Measurements from ENCODE around the gene SDF2L1. TPM values are rescaled to one million over a fixed set of nuclear protein-coding genes. Genes with fewer than 3 reads are reported as not detected.
"Not testable (repeated sequence)": the region's sequence is repeated elsewhere in the genome, so short reads cannot be mapped to it uniquely, and the experiment has no call there.

The SDF2L1 gene
- total RNA-seq, 1 experiment from 2014 or later = 87.0 TPM

GRCh38 chr22:21673534-21674321 is 31.6 kb downstream of the SDF2L1 start:
- TF ChIP-seq CTCF (IDR thresholded peaks at IDR 0.05; ENCODE audit: unreplicated experiment) = no peak
- H3K27me3 Mint-ChIP-seq (ENCODE audit: unreplicated experiment) = no peaks in the 10 kb centered on the region
- DNase-seq = no peak
- intact Hi-C loops (cut with micrococcal nuclease; ENCODE audit: unreplicated experiment) = no loop called here
- peaks cover 29% of the 10 kb centered on the region for H3K36me3 Mint-ChIP-seq (ENCODE audit: insufficient read depth, unreplicated experiment)
- H3K27ac Mint-ChIP-seq (ENCODE audit: unreplicated experiment) = no peak overlapping the region
- CTCF ChIA-PET = no interaction called here
- H3K9me3 Mint-ChIP-seq (ENCODE audit: low read depth, unreplicated experiment) = no peaks in the 10 kb centered on the region
- no peak overlapping the region for H3K4me3 Mint-ChIP-seq (ENCODE audit: low read depth, unreplicated experiment)
- no TSS peak for BruUV-seq (replicated peaks)
- peaks cover 14% of the 10 kb centered on the region for H3K4me1 Mint-ChIP-seq (ENCODE audit: low read depth, unreplicated experiment)

DNA sequence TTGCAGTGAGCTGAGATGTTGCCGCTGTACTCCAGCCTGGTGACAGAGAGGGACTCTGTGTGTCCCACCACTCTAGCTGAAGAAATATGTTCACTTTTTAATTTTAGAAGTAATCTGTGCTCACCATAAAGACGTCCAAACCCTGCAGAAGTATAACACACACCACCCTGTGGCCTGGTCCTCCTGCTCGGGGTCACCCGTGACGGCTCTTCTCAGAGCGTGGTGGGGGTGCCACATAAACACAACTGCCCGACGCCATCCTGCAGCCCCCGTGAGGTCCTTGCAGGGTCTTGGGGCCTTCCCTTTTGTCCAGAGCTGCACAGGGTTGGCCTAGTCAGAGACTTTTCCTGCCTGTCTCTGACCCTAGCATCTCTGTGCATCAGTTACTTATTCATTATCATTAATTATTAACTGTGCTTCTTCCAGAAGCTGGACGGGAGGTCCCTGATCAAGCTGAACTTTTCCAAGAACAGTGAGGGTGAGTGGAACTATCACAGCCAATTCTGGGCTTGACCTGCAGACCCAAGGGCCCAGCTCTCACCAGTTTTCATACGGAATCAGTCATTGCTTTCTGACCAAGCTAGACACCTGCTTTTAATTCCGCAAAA is 32.6 kb downstream of the SDF2L1 start:
- no peaks in the 10 kb centered on the region for H3K9me3 Mint-ChIP-seq (ENCODE audit: low read depth, unreplicated experiment)
- H3K36me3 Mint-ChIP-seq (ENCODE audit: insufficient read depth, unreplicated experiment) = peaks cover 20% of the 10 kb centered on the region
- CTCF ChIA-PET = no interaction called here
- no peak for DNase-seq
- no TSS peak for BruUV-seq (replicated peaks)
- TF ChIP-seq CTCF (IDR thresholded peaks at IDR 0.05; ENCODE audit: unreplicated experiment) = no peak
- peaks cover 4% of the 10 kb centered on the region for H3K4me1 Mint-ChIP-seq (ENCODE audit: low read depth, unreplicated experiment)
- intact Hi-C loops (cut with micrococcal nuclease; ENCODE audit: unreplicated experiment) = no loop called here
- no peaks in the 10 kb centered on the region for H3K27me3 Mint-ChIP-seq (ENCODE audit: unreplicated experiment)
- H3K27ac Mint-ChIP-seq (ENCODE audit: unreplicated experiment) = no peak overlapping the region
- no peak overlapping the region for H3K4me3 Mint-ChIP-seq (ENCODE audit: low read depth, unreplicated experiment)

- peaks cover 33% of the 10 kb centered on the region for H3K36me3 Mint-ChIP-seq (ENCODE audit: insufficient read depth, unreplicated experiment)
- no peak for TF ChIP-seq CTCF (IDR thresholded peaks at IDR 0.05; ENCODE audit: unreplicated experiment)
- no peaks in the 10 kb centered on the region for H3K9me3 Mint-ChIP-seq (ENCODE audit: low read depth, unreplicated experiment)
- no peaks in the 10 kb centered on the region for H3K4me1 Mint-ChIP-seq (ENCODE audit: low read depth, unreplicated experiment)
- intact Hi-C loops (cut with micrococcal nuclease; ENCODE audit: unreplicated experiment) = no loop called here
- CTCF ChIA-PET = no interaction called here
- no peak for DNase-seq
- BruUV-seq (replicated peaks) = no TSS peak
- no peak overlapping the region for H3K4me3 Mint-ChIP-seq (ENCODE audit: low read depth, unreplicated experiment)
- H3K27ac Mint-ChIP-seq (ENCODE audit: unreplicated experiment) = no peak overlapping the region
- no peaks in the 10 kb centered on the region for H3K27me3 Mint-ChIP-seq (ENCODE audit: unreplicated experiment)
These were observed 35.7 kb downstream of the SDF2L1 start for GRCh38 chr22:21677606-21678443.

DNA sequence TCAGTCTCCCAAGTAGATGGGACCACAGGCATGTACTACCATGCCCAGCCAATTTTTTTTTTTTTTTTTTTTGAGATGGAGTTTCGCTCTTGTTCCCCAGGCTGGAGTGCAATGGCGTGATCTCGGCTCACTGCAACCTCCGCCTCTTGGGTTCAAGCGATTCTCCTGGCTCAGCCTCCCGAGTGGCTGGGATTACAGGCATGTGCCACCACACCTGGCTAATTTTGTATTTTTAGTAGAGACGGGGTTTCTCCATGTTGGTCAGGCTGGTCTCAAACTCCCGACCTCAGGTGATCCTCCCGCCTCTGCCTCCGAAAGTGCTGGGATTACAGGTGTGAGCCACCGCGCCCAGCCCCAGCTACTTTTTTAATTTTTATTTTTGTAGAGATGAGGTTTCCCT is 36.7 kb downstream of the SDF2L1 start:
- peaks cover 38% of the 10 kb centered on the region for H3K36me3 Mint-ChIP-seq (ENCODE audit: insufficient read depth, unreplicated experiment)
- H3K4me3 Mint-ChIP-seq (ENCODE audit: low read depth, unreplicated experiment); H3K27me3 Mint-ChIP-seq (ENCODE audit: unreplicated experiment); H3K4me1 Mint-ChIP-seq (ENCODE audit: low read depth, unreplicated experiment); H3K9me3 Mint-ChIP-seq (ENCODE audit: low read depth, unreplicated experiment); CTCF ChIA-PET; H3K27ac Mint-ChIP-seq (ENCODE audit: unreplicated experiment); DNase-seq; BruUV-seq (replicated peaks); intact Hi-C loops (cut with micrococcal nuclease; ENCODE audit: unreplicated experiment): not testable (repeated sequence)

Measured in Calu3 (cell line).